ENCODE measurements around the gene ITGB3BP.

DNA sequence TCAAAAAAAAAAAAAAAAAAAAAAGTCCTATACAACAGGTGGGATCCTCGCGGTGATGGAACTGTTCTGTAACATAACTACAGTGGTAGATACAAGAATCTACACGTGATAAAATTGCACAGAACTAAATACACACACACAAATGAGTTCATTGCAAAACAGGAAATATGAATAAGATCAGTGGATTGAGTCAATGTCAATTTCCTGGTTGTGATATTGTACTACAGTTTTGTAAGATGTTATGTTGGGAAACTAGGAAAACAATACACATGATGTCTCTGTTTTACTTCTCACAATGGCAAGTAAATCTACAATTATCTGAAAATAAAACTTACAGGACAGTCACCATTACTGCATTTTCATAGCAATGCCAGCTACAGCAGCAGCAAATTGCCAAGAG, 59.8 kb downstream of the ITGB3BP start:
- TF ChIP-seq GATA2 (IDR thresholded peaks at IDR 0.05; ENCODE audit: low read depth, low read length) (no peak), GATA3 (IDR thresholded peaks at IDR 0.05; ENCODE audit: low read depth, low read length) (no peak)

All from SH-SY5Y (cell line).